Loucy (cell line): ENCODE data around the gene KISS1.

Source experiments
- H2AFZ ChIP-seq: fragments of 200-600 bp; sonication (generic); 2 replicates; pipeline ENCODE4 v1.6.0; 2016; ENCODE audit warnings: antibody characterized with exemption, mild to moderate bottlenecking, low read length, moderate library complexity
- H3F3A ChIP-seq: fragments of 200-600 bp; 2 replicates; pipeline ENCODE4 v1.6.0; 2016; ENCODE audit warnings: antibody characterized with exemption, low read depth, mild to moderate bottlenecking
- H3K27me3 ChIP-seq: fragments of 200-600 bp; sonication (generic); 2 replicates; pipeline ENCODE4 v1.6.1; 2014; ENCODE audit warnings: low read length, mild to moderate bottlenecking; ENCODE audit not compliant: insufficient read depth, poor library complexity, severe bottlenecking
- H3K36me3 ChIP-seq: fragments of 200-600 bp; sonication (generic); 2 replicates; pipeline ENCODE4 v1.6.1; 2016; ENCODE audit warnings: low read length; ENCODE audit not compliant: insufficient read depth
- H3K4me1 ChIP-seq: fragments of 200-600 bp; sonication (generic); 2 replicates; pipeline ENCODE4 v1.5.1; 2014; ENCODE audit warnings: low read length, mild to moderate bottlenecking; ENCODE audit not compliant: insufficient read depth, poor library complexity, severe bottlenecking
- H3K4me2 ChIP-seq: fragments of 200-600 bp; sonication (generic); 2 replicates; pipeline ENCODE4 v1.6.0; 2014; ENCODE audit warnings: antibody characterized with exemption, low read length, low read depth, mild to moderate bottlenecking; ENCODE audit not compliant: poor library complexity, severe bottlenecking
- H3K4me3 ChIP-seq: fragments of 200-600 bp; sonication (generic); 2 replicates; pipeline ENCODE4 v1.5.1; 2014; ENCODE audit warnings: low read length, mild to moderate bottlenecking, mixed read lengths; ENCODE audit not compliant: poor library complexity, severe bottlenecking
- H3K79me2 ChIP-seq: fragments of 200-600 bp; sonication (generic); 2 replicates; pipeline ENCODE4 v1.6.1; 2014; ENCODE audit warnings: low read length; ENCODE audit not compliant: insufficient read depth
- H3K9ac ChIP-seq: fragments of 200-600 bp; sonication (generic); 2 replicates; pipeline ENCODE4 v1.6.0; 2014; ENCODE audit warnings: mild to moderate bottlenecking, low read depth, low read length, moderate library complexity; ENCODE audit not compliant: poor library complexity, severe bottlenecking
- H3K9me2 ChIP-seq: fragments of 200-600 bp; sonication (generic); replicated peaks from 2 replicates; pipeline ENCODE4 v1.6.1; 2016; ENCODE audit warnings: low read depth, low read length, mixed read lengths
- H3K9me3 ChIP-seq: fragments of 200-600 bp; sonication (generic); 2 replicates; pipeline ENCODE4 v1.6.1; 2014; ENCODE audit warnings: mild to moderate bottlenecking, antibody characterized with exemption, low read length, low read depth; ENCODE audit not compliant: insufficient read depth
- H4K20me1 ChIP-seq: fragments of 200-600 bp; sonication (generic); 2 replicates; pipeline ENCODE4 v1.6.0; 2014; ENCODE audit warnings: antibody characterized with exemption, low read length, mild to moderate bottlenecking; ENCODE audit not compliant: insufficient read depth, poor library complexity, severe bottlenecking
- CTCF ChIP-seq: fragments of 200-600 bp; sonication (generic); conservative IDR thresholded peaks from 2 replicates; pipeline ENCODE4 v1.5.1; 2014; ENCODE audit warnings: mild to moderate bottlenecking, antibody characterized with exemption, low read length
- EZH2phosphoT487 ChIP-seq: fragments of 200-600 bp; IDR thresholded peaks from 2 replicates; pipeline ENCODE4 v1.6.1; 2018; ENCODE audit warnings: antibody characterized with exemption, mild to moderate bottlenecking, moderate library complexity, borderline replicate concordance

Gene KISS1

GRCh38 chr1:204232526-204232925 lies 36.2 kb upstream of the KISS1 start:
- Histone ChIP-seq H3K4me3 (no peak overlapping the region), H3K79me2 (no peaks in the 10 kb centered on the region), H2AFZ (no peak overlapping the region), H3K36me3 (no peaks in the 10 kb centered on the region), H3K9ac (no peak overlapping the region), H4K20me1 (no peaks in the 10 kb centered on the region), H3K9me3 (no peaks in the 10 kb centered on the region), H3K4me1 (no peaks in the 10 kb centered on the region), H3K27me3 (no peaks in the 10 kb centered on the region), H3F3A (no peaks in the 10 kb centered on the region), H3K4me2 (no peak overlapping the region), H3K9me2 (no peaks in the 10 kb centered on the region)
- TF ChIP-seq EZH2phosphoT487 (no peak), CTCF (no peak)

GRCh38 chr1:204230211-204230610 lies 33.9 kb upstream of the KISS1 start:
- Histone ChIP-seq H2AFZ (no peak overlapping the region), H3K4me1 (peaks cover 3% of the 10 kb centered on the region), H3F3A (no peaks in the 10 kb centered on the region), H3K9ac (no peak overlapping the region), H3K4me2 (no peak overlapping the region), H4K20me1 (no peaks in the 10 kb centered on the region), H3K79me2 (no peaks in the 10 kb centered on the region), H3K36me3 (no peaks in the 10 kb centered on the region), H3K4me3 (no peak overlapping the region), H3K9me3 (no peaks in the 10 kb centered on the region), H3K9me2 (no peaks in the 10 kb centered on the region), H3K27me3 (no peaks in the 10 kb centered on the region)
- TF ChIP-seq EZH2phosphoT487 = no peak
- TF ChIP-seq CTCF = no peak

- Histone ChIP-seq H3K9me3 (no peaks in the 10 kb centered on the region), H3K9me2 (no peaks in the 10 kb centered on the region), H3K9ac (no peak overlapping the region), H3K4me2 (no peak overlapping the region), H3K4me3 (no peak overlapping the region), H3K36me3 (no peaks in the 10 kb centered on the region), H3K27me3 (no peaks in the 10 kb centered on the region), H3K79me2 (no peaks in the 10 kb centered on the region), H3K4me1 (peaks cover 3% of the 10 kb centered on the region), H4K20me1 (no peaks in the 10 kb centered on the region), H2AFZ (no peak overlapping the region), H3F3A (0 out of 2 replicates have a peak, but pooled peaks cover 4% of the 10 kb centered on the region)
- TF ChIP-seq CTCF = no peak
- no peak for TF ChIP-seq EZH2phosphoT487
These were observed 32.6 kb upstream of the KISS1 start for GRCh38 chr1:204228896-204229295.
